ENCODE data around the gene INAVA. TPM values are rescaled to one million over a fixed set of nuclear protein-coding genes. Genes with fewer than 3 reads are reported as not detected.
"Not testable (repeated sequence)": the region's sequence is repeated elsewhere in the genome, so short reads cannot be mapped to it uniquely, and the experiment has no call there.

INAVA gene
- total RNA-seq, 4 donors from 2014 or later, result not detected

GRCh38 chr1:200959411-200959921 is 64.8 kb downstream of the INAVA start:
- WGBS, 2 donors, result 31 to 42% methylated on average over 15 of the region's 15 CpGs
- TF ChIP-seq POLR2A (IDR thresholded peaks at IDR 0.05), result no peak
- no peak for TF ChIP-seq EP300 (IDR thresholded peaks at IDR 0.05)
- TF ChIP-seq CTCF (IDR thresholded peaks at IDR 0.05), result no peak

DNA sequence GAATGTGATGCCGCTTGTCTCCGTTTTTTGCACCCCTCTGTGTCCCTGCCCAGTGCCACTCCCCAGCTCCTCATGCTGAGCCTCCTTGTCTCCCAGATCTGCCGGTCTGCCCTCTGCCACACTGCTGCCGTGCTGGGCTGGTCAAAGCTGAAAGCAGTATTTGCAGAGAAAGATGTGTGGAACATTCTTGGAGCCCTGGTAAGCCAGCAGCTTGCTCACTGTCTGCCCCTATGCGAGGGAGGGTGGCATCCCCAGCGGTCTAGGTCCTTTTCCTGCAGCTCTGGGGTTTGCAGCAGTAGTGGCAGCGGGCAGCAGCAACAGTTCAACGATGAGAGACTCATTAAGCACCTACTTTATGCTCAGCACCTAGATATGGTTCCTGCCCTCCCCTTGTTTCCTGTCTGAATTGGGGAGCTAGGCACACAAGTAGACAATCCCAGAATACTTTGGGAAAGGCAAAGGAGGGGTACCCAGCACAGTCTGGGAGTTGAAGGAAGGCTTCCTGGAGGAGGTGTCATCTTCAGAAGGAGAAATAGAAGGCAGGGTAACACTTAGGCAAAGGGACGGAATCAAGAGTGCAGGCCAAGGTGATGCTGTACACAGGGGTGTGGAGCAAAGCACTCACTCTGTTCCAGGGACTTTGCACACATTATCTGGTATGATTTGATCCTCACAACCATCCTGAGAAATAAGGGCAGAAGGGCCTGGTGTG is 65.7 kb downstream of the INAVA start:
- DNase-seq (ENCODE audit: low spot score in 2 of 2), result no peak
- TF ChIP-seq CTCF (IDR thresholded peaks at IDR 0.05) (no peak), POLR2A (IDR thresholded peaks at IDR 0.05) (no peak), EP300 (IDR thresholded peaks at IDR 0.05) (no peak)
- WGBS, 2 donors, result 54 to 57% methylated on average over 9 of the region's 9 CpGs
- H3K27ac ChIP-seq, result no peak overlapping the region
- H3K4me1 ChIP-seq, result peaks cover 0 to 7% (median 0%) of the 10 kb centered on the region in 4 donors
- H3K27me3 ChIP-seq, result no peaks in the 10 kb centered on the region
- H3K9me3 ChIP-seq, result no peaks in the 10 kb centered on the region
- H3K4me3 ChIP-seq, result no peak overlapping the region
- H3K36me3 ChIP-seq, result no peaks in the 10 kb centered on the region

More at GRCh38 chr1:200959411-200959921, 64.8 kb downstream of the INAVA start:
- H3K36me3 ChIP-seq, result no peaks in the 10 kb centered on the region
- no peak overlapping the region for H3K27ac ChIP-seq
- H3K27me3 ChIP-seq, result no peaks in the 10 kb centered on the region
- no peak overlapping the region for H3K4me3 ChIP-seq
- H3K9me3 ChIP-seq, result no peaks in the 10 kb centered on the region
- DNase-seq (ENCODE audit: low spot score in 2 of 2), result no peak
- peaks cover 0 to 7% (median 0%) of the 10 kb centered on the region in 4 donors for H3K4me1 ChIP-seq

GRCh38 chr1:200960948-200961340 is 66.2 kb downstream of the INAVA start:
- H3K4me3 ChIP-seq, result no peak overlapping the region
- WGBS, 2 donors, result 82 to 83% methylated on average over 4 of the region's 4 CpGs
- peaks cover 0 to 7% (median 0%) of the 10 kb centered on the region in 4 donors for H3K4me1 ChIP-seq
- no peak for TF ChIP-seq EP300 (IDR thresholded peaks at IDR 0.05)
- TF ChIP-seq CTCF (IDR thresholded peaks at IDR 0.05), result no peak
- no peak for TF ChIP-seq POLR2A (IDR thresholded peaks at IDR 0.05)
- no peak overlapping the region for H3K27ac ChIP-seq
- no peaks in the 10 kb centered on the region for H3K9me3 ChIP-seq
- H3K36me3 ChIP-seq, result no peaks in the 10 kb centered on the region
- no peak for DNase-seq (ENCODE audit: low spot score in 2 of 2)
- H3K27me3 ChIP-seq, result no peaks in the 10 kb centered on the region

DNA sequence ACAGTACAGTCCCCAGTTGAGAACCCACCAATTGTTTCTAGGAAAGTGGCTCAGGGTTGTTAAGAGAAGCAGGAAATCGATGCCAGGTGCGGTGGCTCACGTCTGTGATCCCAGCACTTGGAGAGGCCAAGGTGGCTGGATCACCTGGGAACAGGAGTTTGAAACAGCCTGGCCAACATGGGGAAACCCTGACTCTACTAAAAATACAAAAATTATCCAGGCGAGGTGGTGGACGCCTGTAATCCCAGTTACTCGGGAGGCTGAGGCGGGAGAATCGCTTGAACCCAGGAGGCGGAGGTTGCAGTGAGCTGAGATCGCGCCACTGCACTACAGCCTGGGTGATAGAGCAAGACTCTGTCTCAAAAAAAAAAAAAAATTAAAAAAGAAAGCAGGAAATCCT is 67.5 kb downstream of the INAVA start:
- H3K4me1 ChIP-seq; H3K27me3 ChIP-seq; H3K9me3 ChIP-seq; H3K27ac ChIP-seq; DNase-seq (ENCODE audit: low spot score in 2 of 2); H3K4me3 ChIP-seq; H3K36me3 ChIP-seq: not testable (repeated sequence)
- WGBS, 2 donors, result 95 to 96% methylated on average over 11 of the region's 11 CpGs

DNA sequence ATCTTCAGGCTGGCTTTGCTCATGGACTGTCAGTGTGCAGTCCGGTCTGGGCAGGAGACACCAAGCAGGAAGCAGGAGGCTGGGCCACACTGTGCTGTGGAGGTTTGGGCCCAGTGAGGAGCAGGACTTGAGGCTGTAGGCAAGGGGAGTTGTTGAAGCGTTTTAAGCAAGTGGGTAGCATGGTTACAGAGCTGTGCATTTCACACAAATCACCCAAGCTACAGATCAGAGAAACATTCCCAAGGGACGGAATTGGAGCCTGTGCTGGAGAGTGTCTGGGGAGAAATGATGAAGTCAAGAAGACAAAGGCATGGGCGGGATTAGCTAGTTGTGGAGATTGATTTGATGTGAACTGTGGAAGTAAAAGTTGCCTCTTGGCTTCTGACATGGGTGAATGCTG is 67.9 kb downstream of the INAVA start:
- no peak for TF ChIP-seq POLR2A (IDR thresholded peaks at IDR 0.05)
- no peak for TF ChIP-seq CTCF (IDR thresholded peaks at IDR 0.05)
- TF ChIP-seq EP300 (IDR thresholded peaks at IDR 0.05), result no peak
- H3K9me3 ChIP-seq, result no peaks in the 10 kb centered on the region
- H3K4me3 ChIP-seq, result no peak overlapping the region
- 87 to 92% methylated on average over 4 of the region's 4 CpGs for WGBS, 2 donors
- no peak for DNase-seq (ENCODE audit: low spot score in 2 of 2)
- H3K27me3 ChIP-seq, result no peaks in the 10 kb centered on the region
- no peaks in the 10 kb centered on the region for H3K36me3 ChIP-seq
- H3K4me1 ChIP-seq, result peaks cover 0 to 7% (median 0%) of the 10 kb centered on the region in 4 donors
- no peak overlapping the region for H3K27ac ChIP-seq

Data from tibial nerve (tissue), 4 donors.